GM21528 (cell line): Measurements from ENCODE around the gene HBD.
"Not testable (repeated sequence)": the region's sequence is repeated elsewhere in the genome, so short reads cannot be mapped to it uniquely, and the experiment has no call there.

Source experiments
- ATAC-seq: cut with Tn5 transposase; IDR thresholded peaks from one replicate; pipeline ENCODE4 v1.9.1; 2021; ENCODE audit warnings: mild to moderate bottlenecking, moderate library complexity; ENCODE audit not compliant: unreplicated experiment, low FRiP score

Gene HBD

GRCh38 chr11:5254023-5254422, 19.7 kb upstream of the HBD start:
- not testable (repeated sequence) for ATAC-seq

- ATAC-seq: not testable (repeated sequence)
These were observed 19.2 kb upstream of the HBD start for GRCh38 chr11:5253440-5253839.

- ATAC-seq: no peak
These were observed 18.6 kb upstream of the HBD start for GRCh38 chr11:5252919-5253265.

GRCh38 chr11:5252192-5252918, 18.1 kb upstream of the HBD start:
- ATAC-seq: no peak

DNA sequence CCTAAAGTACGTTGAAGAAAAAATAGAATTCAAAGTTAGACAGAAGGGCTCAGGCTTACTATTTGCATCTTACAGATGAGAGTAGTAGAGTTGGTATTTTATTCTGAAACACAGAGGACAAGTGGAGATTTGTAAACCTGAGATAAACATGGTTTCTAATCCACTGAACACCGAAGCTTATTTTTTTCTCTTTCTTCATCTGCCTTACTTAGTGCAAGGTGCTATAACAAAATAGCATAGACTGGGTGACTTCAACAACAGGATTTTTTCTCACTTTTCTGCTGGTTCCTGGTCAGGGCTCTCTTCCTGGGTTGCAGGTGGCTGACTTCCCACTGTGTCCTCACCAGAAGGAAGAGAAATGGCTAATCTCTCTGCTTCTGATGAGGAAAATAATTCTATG, 17.5 kb upstream of the HBD start:
- no peak for ATAC-seq

- no peak for ATAC-seq
These were observed 16.4 kb upstream of the HBD start for GRCh38 chr11:5250543-5251204.

- not testable (repeated sequence) for ATAC-seq
These were observed 15.6 kb upstream of the HBD start, which contains the start of gene HBG1 for GRCh38 chr11:5249807-5250396. Gene HBG1 (minus strand): TSS chr11:5249857. CDS start chr11:5249804, 53 bp downstream.

DNA sequence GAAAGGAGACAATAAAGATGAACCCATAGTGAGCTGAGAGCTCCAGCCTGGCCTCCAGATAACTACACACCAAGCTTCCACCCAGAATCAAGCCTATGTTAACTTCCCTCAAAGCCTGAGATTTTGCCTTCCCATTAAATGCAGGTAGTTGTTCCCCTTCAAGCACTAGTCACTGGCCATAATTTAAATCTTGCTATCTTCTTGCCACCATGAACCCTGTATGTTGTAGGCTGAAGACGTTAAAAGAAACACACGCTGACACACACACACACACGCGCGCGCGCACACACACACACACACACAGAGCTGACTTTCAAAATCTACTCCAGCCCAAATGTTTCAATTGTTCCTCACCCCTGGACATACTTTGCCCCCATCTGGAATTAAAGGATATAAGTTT, 14.2 kb upstream of the HBD start:
- not testable (repeated sequence) for ATAC-seq

- ATAC-seq: no peak
These were observed 13.3 kb upstream of the HBD start for GRCh38 chr11:5247472-5248192.

DNA sequence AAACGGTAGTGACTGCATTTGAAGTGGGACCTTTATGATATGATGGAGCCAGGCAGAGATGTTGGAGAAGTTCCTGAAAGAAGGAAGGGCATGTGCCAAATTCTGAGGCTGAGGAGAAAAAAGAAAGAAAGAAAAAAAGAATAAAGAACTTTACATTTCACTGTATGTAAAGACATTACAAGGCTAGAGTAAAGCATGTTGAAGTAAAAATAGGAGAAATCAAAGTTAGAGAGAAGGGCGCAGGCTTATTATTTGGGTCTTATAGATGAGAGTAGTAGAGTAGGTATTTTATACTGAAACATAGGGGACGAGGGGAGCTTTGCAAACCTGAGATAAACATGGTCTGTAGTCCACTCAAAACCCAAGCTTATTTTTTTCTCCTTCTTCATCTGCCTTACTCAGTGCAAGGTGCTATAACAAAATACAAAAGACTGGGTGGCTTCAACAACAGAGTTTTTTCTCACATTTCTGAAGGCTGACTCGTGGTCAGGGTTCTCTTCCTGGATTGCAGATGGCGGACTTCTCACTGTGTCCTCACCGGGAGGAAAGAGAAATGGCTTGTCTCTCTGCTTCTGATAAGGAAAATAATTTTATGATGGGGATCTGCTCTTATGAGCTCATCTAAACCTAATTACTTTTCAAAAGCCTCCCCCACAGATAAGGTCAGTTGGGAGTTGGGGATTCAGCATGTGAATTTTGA, 12.6 kb upstream of the HBD start:
- no peak for ATAC-seq

GRCh38 chr11:5245155-5245554, 10.9 kb upstream of the HBD start:
- no peak for ATAC-seq

DNA sequence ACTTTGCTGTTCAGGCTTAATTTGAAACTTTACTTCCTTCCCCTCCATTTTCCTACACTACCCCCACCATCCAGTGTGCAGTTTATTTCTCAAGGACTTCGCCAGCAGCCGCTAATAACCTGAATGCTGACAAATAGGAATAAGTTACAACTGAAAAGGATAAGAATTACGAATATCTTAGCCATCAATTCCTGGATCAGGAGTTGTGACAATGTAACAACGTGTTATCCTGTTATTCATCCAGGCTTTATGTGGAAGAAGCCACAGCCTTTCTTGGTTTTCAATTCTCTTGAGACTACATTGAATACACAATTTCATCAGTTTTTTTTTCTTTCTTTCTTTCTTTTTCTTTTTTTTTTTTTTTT, 9.5 kb upstream of the HBD start:
- ATAC-seq: no peak

GRCh38 chr11:5242933-5243815, 8.9 kb upstream of the HBD start:
- ATAC-seq: no peak

GRCh38 chr11:5242208-5242607, 7.9 kb upstream of the HBD start:
- no peak for ATAC-seq

DNA sequence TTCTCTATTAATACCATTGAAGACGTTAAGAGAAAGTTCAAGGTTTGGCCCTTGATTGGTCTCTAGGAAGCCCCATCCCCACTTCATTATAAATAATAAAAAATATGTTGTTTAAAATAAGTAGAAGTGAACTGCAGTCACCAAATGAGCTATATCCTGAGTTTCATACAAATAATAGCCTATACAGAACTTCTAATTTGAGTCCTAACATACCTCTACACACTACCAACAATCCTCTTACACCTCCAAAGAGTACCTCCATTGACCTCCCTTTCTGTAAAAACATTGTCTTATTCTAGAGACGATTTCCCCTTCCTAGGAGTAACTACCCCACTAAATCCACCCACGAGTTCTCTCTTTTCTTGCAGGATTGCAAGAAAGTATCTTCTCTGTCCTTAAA, 7.2 kb upstream of the HBD start:
- no peak for ATAC-seq

- ATAC-seq: no peak
These were observed 6.2 kb upstream of the HBD start for GRCh38 chr11:5240458-5240857.

DNA sequence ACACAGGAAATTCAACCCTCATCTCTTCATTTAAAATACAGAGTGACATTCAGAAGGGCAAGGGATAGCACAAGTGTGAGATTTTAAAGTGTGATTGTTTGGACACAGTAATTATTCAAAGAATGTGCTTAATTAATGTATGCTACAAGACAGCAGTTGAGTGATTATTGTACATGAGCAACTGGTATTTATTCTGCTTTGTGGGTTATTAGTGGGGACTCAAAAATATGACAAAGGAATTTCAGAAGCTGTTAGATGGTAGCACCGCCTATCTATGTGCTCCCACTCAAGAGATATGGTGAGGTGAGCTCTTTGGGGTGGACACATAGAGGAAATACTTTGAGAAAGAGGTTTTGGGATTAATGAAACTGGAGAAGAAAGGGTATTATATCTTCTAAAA, 5.8 kb upstream of the HBD start:
- ATAC-seq: no peak

GRCh38 chr11:5239046-5239445, 4.8 kb upstream of the HBD start:
- ATAC-seq: no peak

GRCh38 chr11:5238486-5238885, 4.2 kb upstream of the HBD start:
- no peak for ATAC-seq

DNA sequence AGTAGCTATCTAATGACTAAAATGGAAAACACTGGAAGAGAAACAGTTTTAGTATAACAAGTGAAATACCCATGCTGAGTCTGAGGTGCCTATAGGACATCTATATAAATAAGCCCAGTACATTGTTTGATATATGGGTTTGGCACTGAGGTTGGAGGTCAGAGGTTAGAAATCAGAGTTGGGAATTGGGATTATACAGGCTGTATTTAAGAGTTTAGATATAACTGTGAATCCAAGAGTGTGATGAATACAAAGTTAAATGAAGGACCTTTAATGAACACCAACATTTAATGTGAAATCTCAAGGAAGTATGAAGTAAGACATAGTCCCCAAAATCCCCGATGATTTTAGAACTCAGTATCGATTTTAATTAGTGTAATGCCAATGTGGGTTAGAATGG, 3.1 kb upstream of the HBD start:
- ATAC-seq: no peak
